CD4-positive, alpha-beta T cell treated with Interleukin-4 for 4 hours (primary cell): ENCODE measurements around the gene RBM18.

Source experiments
- DNase-seq: peaks from one replicate; pipeline ENCODE4 v3.0.0-alpha.2; 2020

RBM18 gene

GRCh38 chr9:122202111-122202510, 62.5 kb downstream of the RBM18 start:
- DNase-seq, result no peak

DNA sequence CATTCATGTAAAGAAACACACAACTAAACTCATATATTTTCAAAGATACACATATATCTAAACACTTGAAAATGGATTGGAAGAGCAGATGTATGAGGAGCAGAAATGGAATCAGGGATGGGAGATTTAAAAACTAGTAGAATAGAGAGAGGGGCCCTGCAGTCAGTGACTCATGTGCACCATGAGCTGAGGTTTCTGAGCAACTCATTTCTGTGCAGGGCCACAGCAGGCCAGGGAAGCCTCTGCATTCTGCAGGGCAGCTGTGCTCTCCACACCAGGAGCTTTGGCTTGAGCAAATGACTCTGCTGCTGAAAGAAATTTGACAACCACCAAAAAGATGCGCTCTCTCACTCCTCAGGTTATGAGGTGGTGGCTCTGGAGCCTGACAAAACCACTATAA, 63.0 kb downstream of the RBM18 start:
- no peak for DNase-seq

- DNase-seq, result no peak
Observed at GRCh38 chr9:122200960-122201595, 63.6 kb downstream of the RBM18 start.

DNA sequence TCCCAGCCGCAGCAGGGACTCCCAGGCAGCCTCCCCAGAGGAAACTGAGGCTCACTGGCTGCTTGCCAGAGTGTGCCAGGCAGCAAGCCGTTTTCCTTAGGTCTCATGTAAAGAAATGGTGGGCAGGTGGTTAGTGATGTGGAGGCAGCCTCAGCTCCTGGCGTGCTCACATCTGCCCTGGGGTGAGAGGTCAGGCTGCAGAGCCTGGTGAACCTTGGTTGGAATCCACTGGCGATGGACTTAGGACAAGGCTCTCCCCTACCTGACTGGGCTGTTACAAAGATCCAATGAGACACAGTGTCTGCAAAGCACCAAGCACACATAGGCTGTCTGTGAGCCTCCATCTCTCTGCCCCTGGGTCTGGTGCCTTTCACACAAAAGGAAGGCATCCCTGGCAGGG, 66.8 kb downstream of the RBM18 start:
- DNase-seq, result no peak

- DNase-seq, result no peak
Observed at GRCh38 chr9:122197426-122197825, 67.2 kb downstream of the RBM18 start.

DNA sequence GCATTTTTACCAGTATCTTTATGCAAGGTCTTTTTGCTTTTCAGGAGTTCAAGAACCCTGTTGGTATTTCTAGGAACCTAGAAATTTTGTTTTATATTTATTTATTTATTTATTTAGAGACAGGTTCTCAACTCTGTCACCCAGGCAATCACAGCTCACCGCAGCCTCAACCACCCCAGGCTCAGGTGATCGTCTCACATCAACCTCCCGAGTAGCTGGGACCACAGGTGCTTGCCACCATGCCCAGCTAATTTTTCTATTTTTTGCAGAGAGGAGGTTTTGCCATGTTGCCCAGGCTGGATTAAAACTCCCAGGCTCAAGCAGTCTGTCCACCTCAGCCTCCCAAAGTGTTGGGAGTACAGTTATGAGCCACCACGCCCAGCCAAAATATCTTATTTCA, 68.8 kb downstream of the RBM18 start:
- no peak for DNase-seq

DNA sequence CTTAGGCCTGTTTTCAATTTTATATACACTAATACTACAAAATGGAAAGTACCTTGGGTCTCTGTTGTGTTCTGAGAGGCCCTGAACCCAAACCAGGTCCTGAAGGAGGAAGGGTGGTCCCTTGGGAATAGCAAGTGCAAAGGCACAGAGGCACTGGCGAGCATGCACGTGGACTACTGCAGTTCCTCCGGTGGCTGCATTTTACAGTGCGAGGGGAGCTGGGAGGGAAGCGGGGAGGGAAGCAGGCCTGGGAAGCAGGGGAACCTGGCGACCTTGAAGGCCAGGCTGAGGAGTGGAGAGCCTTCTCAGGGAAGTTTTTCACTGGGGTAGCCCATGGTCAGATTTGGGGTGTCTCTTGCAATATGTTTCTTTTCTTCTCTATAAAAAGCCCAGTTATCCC, 71.0 kb downstream of the RBM18 start:
- no peak for DNase-seq

DNA sequence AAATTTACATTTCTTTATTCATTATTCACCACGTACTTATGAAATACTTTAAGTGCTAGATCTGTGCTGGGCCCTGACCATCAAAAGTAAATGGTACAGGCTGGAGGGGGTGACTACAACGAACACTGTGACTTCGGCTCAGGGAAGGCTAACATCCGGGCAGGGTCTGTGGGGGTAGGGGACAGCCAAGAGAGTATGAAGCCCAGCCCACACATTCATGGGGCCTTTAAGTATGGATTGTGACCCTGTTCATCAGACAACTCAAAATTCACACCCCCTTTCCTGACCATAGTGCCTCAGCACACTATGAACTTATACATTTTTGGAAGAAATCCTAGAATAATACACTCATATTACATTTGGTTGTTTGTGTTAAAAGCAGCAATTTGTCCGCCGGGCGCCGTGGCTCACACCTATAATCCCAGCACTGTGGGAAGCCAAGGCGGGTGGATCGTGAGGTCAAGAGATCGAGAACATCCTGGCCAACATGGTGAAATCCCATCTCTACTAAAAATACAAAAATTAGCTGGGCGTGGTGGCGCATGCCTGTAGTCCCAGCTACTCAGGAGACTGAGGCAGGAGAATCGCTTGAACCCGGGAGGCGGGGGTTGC, 71.6 kb downstream of the RBM18 start:
- no peak for DNase-seq

GRCh38 chr9:122192261-122192875, 72.3 kb downstream of the RBM18 start:
- DNase-seq, result no peak

DNA sequence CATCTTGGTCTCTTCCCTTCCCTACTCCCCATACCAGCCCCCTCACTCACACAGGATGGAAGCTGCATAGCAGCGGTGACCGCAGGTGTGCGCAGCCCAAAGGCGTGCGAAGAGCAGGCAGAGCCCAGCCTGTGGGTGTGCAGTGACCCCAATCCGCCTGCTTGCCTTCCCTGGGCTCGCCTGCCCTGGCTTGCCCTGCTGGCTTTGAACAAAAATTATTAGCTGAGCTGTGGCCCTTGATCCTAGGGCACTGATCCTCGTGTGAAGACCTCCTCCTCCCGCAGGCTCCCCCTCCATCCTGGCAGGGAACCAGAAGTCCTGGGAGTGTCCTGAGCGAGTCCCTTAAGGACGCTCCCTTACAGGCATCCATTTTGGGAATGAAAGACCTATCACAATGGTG, 73.1 kb downstream of the RBM18 start:
- no peak for DNase-seq

GRCh38 chr9:122190597-122191381, 73.9 kb downstream of the RBM18 start:
- no peak for DNase-seq

GRCh38 chr9:122188369-122188768, 76.3 kb downstream of the RBM18 start:
- DNase-seq, result no peak
